Psoas muscle (tissue), 8 donors: ENCODE measurements around the gene ABCB1. TPM values are rescaled to one million over a fixed set of nuclear protein-coding genes. Genes with fewer than 3 reads are reported as not detected.

Experiments
- ATAC-seq, 4 donors: fragments of 200-7000 bp; cut with Tn5 transposase; one replicate each; pipeline ENCODE4 v1.9.1; 2020; ENCODE audit warnings: moderate library complexity in 3 of 4, mild to moderate bottlenecking in 2 of 4
- DNase-seq, 2 donors: peaks; one replicate each; pipeline ENCODE4 v3.0.0-alpha.2; 2020
- H3K27ac ChIP-seq: fragments of 200-600 bp; one replicate; pipeline ENCODE4 v1.8.0; 2022
- H3K27me3 ChIP-seq, 3 donors: fragments of 200-600 bp in 1 of 3; one replicate each; pipeline versions ENCODE4 v1.6.1 to v1.8.0; 2013 to 2022; ENCODE audit warnings: low read length in 2 of 3, mild to moderate bottlenecking in 2 of 3, moderate library complexity in 1 of 3; ENCODE audit not compliant: insufficient read depth in 3 of 3
- H3K36me3 ChIP-seq, 2 donors: fragments of 200-600 bp in 1 of 2; one replicate each; pipeline versions ENCODE4 v1.6.1 to v1.8.0; 2013 to 2022; ENCODE audit warnings: low read depth in 1 of 2, mild to moderate bottlenecking in 1 of 2, moderate library complexity in 1 of 2; ENCODE audit not compliant: insufficient read depth in 1 of 2
- H3K4me1 ChIP-seq: fragments of 200-600 bp; one replicate; pipeline ENCODE4 v1.8.0; 2022
- H3K4me3 ChIP-seq: fragments of 200-600 bp; one replicate; pipeline ENCODE4 v1.8.0; 2022; ENCODE audit warnings: mild to moderate bottlenecking
- H3K9me3 ChIP-seq: fragments of 200-600 bp; one replicate; pipeline ENCODE4 v1.8.0; 2022
- CTCF ChIP-seq: fragments of 200-600 bp; IDR thresholded peaks from one replicate; pipeline ENCODE4 v1.8.0; 2022; ENCODE audit warnings: antibody characterized with exemption
- WGBS, 3 donors: extraction: QIAGEN DNeasy Blood & Tissue Kit; methylation state at CpG; one replicate each; pipeline versions ENCODE4 v1.1.6 to v1.1.7; 2013; 5-methylcytosine and 5-hydroxymethylcytosine counted together
- intact Hi-C, 2 donors: fragments of 100-400 bp; cut with DNase I; formaldehyde crosslinking; loops; one replicate each; pipeline versions ENCODE4 v1.11.0 to v1.14.2; 2022
- polyA plus RNA-seq, 3 donors: library from polyadenylated mRNA; stranded (reverse); fragments of 200-250 nt; gene quantifications; one replicate each; pipeline ENCODE4 v1.2.3, GENCODE V29; 2013
- total RNA-seq, 4 donors: library from RNA; stranded (reverse); fragmentation: NEBNext Ultra II Directional in 2 of 4; extraction: Animal tissue kit (Norgen Biotek cat#: 25700) in 2 of 4; gene quantifications; one replicate each; pipeline versions ENCODE4 v1.2.1 to v1.2.4, GENCODE V29; 2021 to 2023
- donor health status: healthy with polysubstance abuse.
- donor health status: DM: no; HTN: no; CAD: no; lungs with moderate emphysema.
- donor health status: Bipolar disorder and iron deficiency.
- donor health status: healthy.
- donor health status: DM: yes; HTN: yes; CAD: no.
- donor health status: DM: no; HTN: no; CAD: no.
- donor health status: DM: no; HTN: no; CAD: no.
- donor health status: DM: yes; HTN: yes; CAD: no.

ABCB1 gene
- total and polyA plus RNA-seq, 7 donors, result 0.09 to 2.4 (median 0.59) TPM

- 85 to 92% (median 86%) methylated on average over 5 of the region's 5 CpGs for WGBS, 3 donors
- intact Hi-C loops, result no loop called here
- DNase-seq (no peak), ATAC-seq (no peak)
- H3K36me3 ChIP-seq, result no peaks in the 10 kb centered on the region
- no peaks in the 10 kb centered on the region for H3K9me3 ChIP-seq
- no peaks in the 10 kb centered on the region for H3K27me3 ChIP-seq
- no peak overlapping the region for H3K4me3 ChIP-seq
- no peak for TF ChIP-seq CTCF
- no peaks in the 10 kb centered on the region for H3K4me1 ChIP-seq
- H3K27ac ChIP-seq, result no peak overlapping the region
Observed at GRCh38 chr7:87513735-87514335, 86.8 kb downstream of the ABCB1 start.

- Histone ChIP-seq H3K36me3 (no peaks in the 10 kb centered on the region), H3K9me3 (no peaks in the 10 kb centered on the region), H3K27me3 (no peaks in the 10 kb centered on the region), H3K27ac (no peak overlapping the region), H3K4me3 (no peak overlapping the region), H3K4me1 (no peaks in the 10 kb centered on the region)
- no peak for ATAC-seq
- intact Hi-C loops, result no loop called here
- WGBS, 3 donors, result 18 to 31% (median 23%) methylated on average over 4 of the region's 4 CpGs
- no peak for TF ChIP-seq CTCF
- no peak for DNase-seq
Observed at GRCh38 chr7:87512906-87513305, 87.8 kb downstream of the ABCB1 start.

GRCh38 chr7:87511510-87511909 is 89.2 kb downstream of the ABCB1 start:
- intact Hi-C loops, result no loop called here

GRCh38 chr7:87510411-87510875 is 90.2 kb downstream of the ABCB1 start:
- no peak overlapping the region for H3K27ac ChIP-seq
- H3K4me3 ChIP-seq, result no peak overlapping the region
- ATAC-seq (no peak), DNase-seq (no peak)
- no peaks in the 10 kb centered on the region for H3K4me1 ChIP-seq
- TF ChIP-seq CTCF, result no peak
- intact Hi-C loops, result no loop called here
- 33 to 55% (median 50%) methylated on average over 1 of the region's 1 CpG for WGBS, 3 donors
- no peaks in the 10 kb centered on the region for H3K27me3 ChIP-seq
- H3K36me3 ChIP-seq, result no peaks in the 10 kb centered on the region
- H3K9me3 ChIP-seq, result no peaks in the 10 kb centered on the region

More at GRCh38 chr7:87511510-87511909, 89.2 kb downstream of the ABCB1 start:
- Histone ChIP-seq H3K9me3 (no peaks in the 10 kb centered on the region), H3K4me1 (no peaks in the 10 kb centered on the region), H3K27me3 (no peaks in the 10 kb centered on the region), H3K4me3 (no peak overlapping the region), H3K27ac (no peak overlapping the region), H3K36me3 (no peaks in the 10 kb centered on the region)
- 40 to 62% (median 51%) methylated on average over 1 of the region's 1 CpG for WGBS, 3 donors
- ATAC-seq, result no peak
- DNase-seq, result no peak
- no peak for TF ChIP-seq CTCF

GRCh38 chr7:87507446-87507845 is 93.2 kb downstream of the ABCB1 start:
- H3K4me1 ChIP-seq, result no peaks in the 10 kb centered on the region
- H3K9me3 ChIP-seq, result no peaks in the 10 kb centered on the region
- intact Hi-C loops, result loop anchor here in 1 of 2 donors (5.0 kb wide), 1 partner anchor 605 kb away; no protein-coding TSS in a partner anchor
- ATAC-seq, result peak in 2 of 4 donors; percentile 72 to 78
- H3K36me3 ChIP-seq, result no peaks in the 10 kb centered on the region
- WGBS, 3 donors, result 47 to 58% (median 54%) methylated on average over 3 of the region's 3 CpGs
- no peak for TF ChIP-seq CTCF
- DNase-seq, result no peak
- H3K27ac ChIP-seq, result no peak overlapping the region
- no peak overlapping the region for H3K4me3 ChIP-seq
- H3K27me3 ChIP-seq, result no peaks in the 10 kb centered on the region
